ENCODE data around the gene TRMT10C. TPM values are rescaled to one million over a fixed set of nuclear protein-coding genes. Genes with fewer than 3 reads are reported as not detected.

Gene TRMT10C
- total and polyA plus RNA-seq, 2 donors (not counting 1 experiment from before 2014, with no cell fraction given) = 13.2 to 25.3 TPM

DNA sequence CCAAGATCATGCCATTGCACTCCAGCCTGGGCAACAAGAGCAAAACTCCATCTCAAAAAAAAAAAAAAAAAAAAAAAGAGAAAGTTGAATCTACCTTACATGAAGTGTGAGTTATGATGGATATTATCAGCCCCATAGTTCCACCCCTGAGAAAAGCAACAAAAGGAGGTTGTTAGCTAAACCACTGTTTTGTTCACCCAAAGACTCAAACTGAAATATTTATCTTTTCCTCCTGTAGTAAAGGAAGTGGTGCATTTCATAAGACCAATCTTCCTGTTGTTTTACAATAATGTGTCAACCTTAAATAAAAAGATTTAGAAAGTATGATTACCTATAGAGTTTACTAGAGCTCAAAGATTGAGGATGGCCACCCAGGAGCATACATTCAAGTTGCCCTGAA, 18.7 kb upstream of the TRMT10C start:
- Histone ChIP-seq H3K36me3 (replicated peaks in 1 of 2; ENCODE audit: control extremely low read depth in 1 of 2, control insufficient read depth in 1 of 2, extremely low read depth in 1 of 2, insufficient read depth in 2 of 2, low read length in 1 of 2) (no peaks in the 10 kb centered on the region), H2AFZ (ENCODE audit: insufficient read depth, low read depth, low read length, poor library complexity, severe bottlenecking) (no peak overlapping the region), H3K4me2 (replicated peaks; ENCODE audit: low read depth, low read length, poor library complexity, severe bottlenecking) (no peak overlapping the region), H3K79me2 (ENCODE audit: control insufficient read depth, insufficient read depth, low read length) (no peaks in the 10 kb centered on the region), H3K4me3 (ENCODE audit: control extremely low read depth in 1 of 5, extremely low read depth in 1 of 5, insufficient read depth in 1 of 5, low read depth in 2 of 5, low read length in 4 of 5) (no peak overlapping the region), H3K4me1 (ENCODE audit: control insufficient read depth in 2 of 2, insufficient read depth in 2 of 2, low read length in 2 of 2) (no peaks in the 10 kb centered on the region), H3K9me3 (ENCODE audit: control extremely low read depth in 1 of 3, control insufficient read depth in 2 of 3, insufficient read depth in 1 of 3, low read length in 2 of 3) (no peaks in the 10 kb centered on the region), H3K27me3 (replicated peaks in 1 of 4; ENCODE audit: control extremely low read depth in 1 of 4, control insufficient read depth in 3 of 4, insufficient read depth in 4 of 4, low read length in 3 of 4) (peaks cover 0 to 4% (median 1%) of the 10 kb centered on the region in 4 experiments), H3K9ac (ENCODE audit: low read length) (no peak overlapping the region), H4K20me1 (ENCODE audit: control insufficient read depth, insufficient read depth, low read length, poor library complexity, severe bottlenecking) (no peaks in the 10 kb centered on the region), H3K27ac (ENCODE audit: low read length in 2 of 2) (no peak overlapping the region)
- Mint-ChIP-seq H3K4me1 (no peaks in the 10 kb centered on the region), H3K4me3 (no peak overlapping the region), H3K27ac (no peak overlapping the region), H3K9me3 (ENCODE audit: insufficient read depth) (no peaks in the 10 kb centered on the region), H3K27me3 (peaks cover 12% of the 10 kb centered on the region)
- CTCF ChIA-PET = no interaction called here
- DNase-seq (no peak), ATAC-seq (ENCODE audit: low read depth) (no peak)
- TF ChIP-seq, protein P1, sequence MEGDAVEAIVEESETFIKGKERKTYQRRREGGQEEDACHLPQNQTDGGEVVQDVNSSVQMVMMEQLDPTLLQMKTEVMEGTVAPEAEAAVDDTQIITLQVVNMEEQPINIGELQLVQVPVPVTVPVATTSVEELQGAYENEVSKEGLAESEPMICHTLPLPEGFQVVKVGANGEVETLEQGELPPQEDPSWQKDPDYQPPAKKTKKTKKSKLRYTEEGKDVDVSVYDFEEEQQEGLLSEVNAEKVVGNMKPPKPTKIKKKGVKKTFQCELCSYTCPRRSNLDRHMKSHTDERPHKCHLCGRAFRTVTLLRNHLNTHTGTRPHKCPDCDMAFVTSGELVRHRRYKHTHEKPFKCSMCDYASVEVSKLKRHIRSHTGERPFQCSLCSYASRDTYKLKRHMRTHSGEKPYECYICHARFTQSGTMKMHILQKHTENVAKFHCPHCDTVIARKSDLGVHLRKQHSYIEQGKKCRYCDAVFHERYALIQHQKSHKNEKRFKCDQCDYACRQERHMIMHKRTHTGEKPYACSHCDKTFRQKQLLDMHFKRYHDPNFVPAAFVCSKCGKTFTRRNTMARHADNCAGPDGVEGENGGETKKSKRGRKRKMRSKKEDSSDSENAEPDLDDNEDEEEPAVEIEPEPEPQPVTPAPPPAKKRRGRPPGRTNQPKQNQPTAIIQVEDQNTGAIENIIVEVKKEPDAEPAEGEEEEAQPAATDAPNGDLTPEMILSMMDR (IDR thresholded peaks at IDR 0.05) = no peak
- TF ChIP-seq EZH2 (IDR thresholded peaks at IDR 0.05; ENCODE audit: borderline replicate concordance, insufficient read depth, low read depth, low read length, poor library complexity, severe bottlenecking) = no peak
- intact Hi-C loops (cut with micrococcal nuclease) = no loop called here
- POLR2A ChIA-PET = no interaction called here

DNA sequence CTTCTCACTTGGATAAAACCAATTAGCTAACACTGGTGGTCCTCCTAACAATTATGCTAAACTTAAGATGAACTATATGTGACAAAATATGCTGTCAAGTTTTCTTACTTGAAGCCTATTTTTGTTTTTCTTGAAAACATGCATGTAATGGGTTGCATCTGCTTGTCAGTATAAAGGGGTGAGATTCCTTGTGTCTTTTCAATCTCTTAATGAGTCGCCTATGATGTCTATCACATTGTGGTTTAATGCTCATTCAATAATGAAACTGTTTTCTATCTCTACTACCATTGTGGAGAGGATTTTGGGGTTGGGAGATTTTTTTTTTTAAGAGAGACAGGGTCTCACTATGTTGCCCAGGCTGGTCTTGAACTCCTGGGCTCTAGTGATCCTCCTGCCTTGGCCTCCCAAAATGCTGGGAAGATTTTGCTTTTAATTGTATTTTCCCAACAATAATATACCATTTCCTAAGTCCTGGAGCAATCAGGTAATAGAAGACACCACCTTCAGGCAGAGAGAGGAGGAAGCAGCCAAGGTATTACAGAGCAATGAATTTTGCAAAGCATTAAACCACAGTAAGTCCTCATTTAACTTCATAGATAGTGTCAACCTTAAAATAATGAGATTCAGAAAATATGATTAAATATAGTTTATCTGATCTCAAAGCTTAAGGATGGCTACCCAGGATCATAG, 17.4 kb upstream of the TRMT10C start:
- no peak for ATAC-seq (ENCODE audit: low read depth)
- Mint-ChIP-seq H3K4me3 (no peak overlapping the region), H3K27ac (no peak overlapping the region), H3K4me1 (no peaks in the 10 kb centered on the region), H3K27me3 (peaks cover 16% of the 10 kb centered on the region), H3K9me3 (ENCODE audit: insufficient read depth) (no peaks in the 10 kb centered on the region)
- no peak overlapping the region for H3K4me2 ChIP-seq (replicated peaks; ENCODE audit: low read depth, low read length, poor library complexity, severe bottlenecking)
- TF ChIP-seq, protein P1 (IDR thresholded peaks at IDR 0.05) = no peak
- no peak for TF ChIP-seq EZH2 (IDR thresholded peaks at IDR 0.05; ENCODE audit: borderline replicate concordance, insufficient read depth, low read depth, low read length, poor library complexity, severe bottlenecking)
- no peaks in the 10 kb centered on the region for H4K20me1 ChIP-seq (ENCODE audit: control insufficient read depth, insufficient read depth, low read length, poor library complexity, severe bottlenecking)
- intact Hi-C loops (cut with micrococcal nuclease) = no loop called here
- H3K79me2 ChIP-seq (ENCODE audit: control insufficient read depth, insufficient read depth, low read length) = no peaks in the 10 kb centered on the region
- no peaks in the 10 kb centered on the region for H3K36me3 ChIP-seq (replicated peaks in 1 of 2; ENCODE audit: control extremely low read depth in 1 of 2, control insufficient read depth in 1 of 2, extremely low read depth in 1 of 2, insufficient read depth in 2 of 2, low read length in 1 of 2)
- no peak overlapping the region for H3K4me3 ChIP-seq (ENCODE audit: control extremely low read depth in 1 of 5, extremely low read depth in 1 of 5, insufficient read depth in 1 of 5, low read depth in 2 of 5, low read length in 4 of 5)
- H3K27ac ChIP-seq (ENCODE audit: low read length in 2 of 2) = no peak overlapping the region
- no peak overlapping the region for H3K9ac ChIP-seq (ENCODE audit: low read length)
- H3K4me1 ChIP-seq (ENCODE audit: control insufficient read depth in 2 of 2, insufficient read depth in 2 of 2, low read length in 2 of 2) = no peaks in the 10 kb centered on the region
- H3K27me3 ChIP-seq (replicated peaks in 1 of 4; ENCODE audit: control extremely low read depth in 1 of 4, control insufficient read depth in 3 of 4, insufficient read depth in 4 of 4, low read length in 3 of 4) = peaks cover 0 to 4% (median 1%) of the 10 kb centered on the region in 4 experiments
- no peak overlapping the region for H2AFZ ChIP-seq (ENCODE audit: insufficient read depth, low read depth, low read length, poor library complexity, severe bottlenecking)
- WGBS (ENCODE audit: insufficient coverage) = no CpG with 5 or more reads among the region's 1 CpG
- POLR2A ChIA-PET = no interaction called here
- CTCF ChIA-PET = no interaction called here
- DNase-seq = no peak
- H3K9me3 ChIP-seq (ENCODE audit: control extremely low read depth in 1 of 3, control insufficient read depth in 2 of 3, insufficient read depth in 1 of 3, low read length in 2 of 3) = no peaks in the 10 kb centered on the region

All from B cell (primary cell).